Stimulated activated CD8-positive, alpha-beta memory T cell treated with anti-CD3 and anti-CD28 coated beads, Interleukin-15, amount 100 ng/mL, for 48 hours (primary cell): ENCODE data around the gene ASB12.

ENCODE experiments used
- DNase-seq, 2 donors: peaks; one replicate each; pipeline ENCODE4 v3.0.0-alpha.2; 2020; ENCODE audit warnings: low read depth in 2 of 2

ASB12 gene

DNA sequence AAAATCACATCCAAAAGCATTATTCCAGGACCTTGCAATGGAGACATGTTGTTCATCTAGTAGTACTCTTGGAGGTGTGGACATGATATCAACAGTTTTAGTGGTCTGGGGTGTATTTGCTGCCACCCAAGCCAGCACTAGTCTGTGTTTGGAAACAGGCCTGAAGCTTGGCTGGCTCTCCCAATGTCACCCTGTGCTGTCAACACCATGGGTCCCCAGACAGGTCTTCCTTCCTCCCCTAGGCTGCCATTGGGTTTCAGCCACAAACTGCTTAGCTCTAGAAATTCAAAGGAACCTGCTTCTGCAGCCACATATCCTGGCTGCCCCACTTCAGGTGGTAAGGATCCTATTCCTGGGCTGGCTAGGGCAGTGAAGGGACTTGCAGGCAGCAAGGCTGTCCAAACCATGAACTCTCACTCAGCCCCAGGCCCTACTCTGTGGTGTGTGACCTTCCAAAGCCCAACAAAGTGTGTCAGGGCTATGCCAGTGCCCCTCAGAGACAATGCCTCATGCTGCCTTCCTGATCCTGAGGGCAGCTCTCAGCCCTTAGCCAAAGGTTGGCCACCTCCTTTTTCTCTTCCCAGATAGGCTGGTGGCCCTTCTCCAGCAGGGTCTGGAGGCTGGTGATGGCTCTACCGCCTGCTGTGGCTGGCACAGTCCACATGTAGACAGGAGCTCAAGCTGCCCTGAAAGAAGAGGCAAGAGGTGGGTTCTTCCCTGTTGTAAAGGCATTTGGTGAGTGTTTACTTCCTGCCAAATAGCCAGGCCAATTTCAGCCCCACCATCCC lies 43.2 kb downstream of the ASB12 start:
- DNase-seq: no peak

DNA sequence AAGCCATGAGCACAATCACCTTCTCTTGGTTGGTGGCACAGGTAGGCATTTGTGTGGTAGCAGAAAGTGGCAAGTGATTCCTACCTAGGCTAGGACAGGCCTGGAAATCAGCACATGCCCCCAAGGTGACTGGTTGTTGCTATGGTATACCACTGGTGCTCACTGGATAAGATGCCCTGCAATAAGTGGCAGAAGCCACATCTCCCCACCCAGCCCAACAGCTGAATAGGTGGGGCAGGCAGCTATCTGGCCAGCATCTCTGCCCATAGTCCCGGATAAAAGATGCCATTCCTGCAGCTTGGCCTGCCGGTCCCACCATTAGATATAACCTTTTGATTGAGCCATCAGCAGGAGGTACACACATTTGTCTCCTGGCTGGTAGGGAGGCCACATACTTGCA lies 46.0 kb downstream of the ASB12 start:
- no peak for DNase-seq

GRCh38 chrX:64182208-64182607 lies 48.2 kb downstream of the ASB12 start:
- DNase-seq: no peak

GRCh38 chrX:64176876-64177275 lies 53.5 kb downstream of the ASB12 start:
- DNase-seq: no peak
